ENCODE data around the gene GCNT2.

DNA sequence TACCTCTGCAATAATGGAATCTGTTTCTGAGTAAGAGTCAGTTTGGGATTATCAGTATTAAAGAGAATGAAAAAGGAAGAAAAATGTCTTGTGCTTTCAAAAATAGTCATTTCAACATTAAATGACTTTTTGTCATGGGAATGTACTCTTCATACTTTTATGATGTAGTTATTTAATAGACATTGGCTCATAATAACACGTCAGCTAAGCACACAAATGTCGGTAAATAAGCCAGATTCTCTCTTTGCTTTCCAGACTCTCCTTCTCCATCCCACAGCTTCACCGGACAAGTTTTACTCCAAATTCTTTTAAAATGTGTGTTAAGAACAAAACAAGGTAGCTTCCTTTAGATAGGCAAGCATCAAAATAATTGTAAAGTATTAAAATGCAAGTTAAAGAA lies 97.3 kb downstream of the GCNT2 start:
- no peak for TF ChIP-seq FOXK1 (CRISPR knock-in tag; IDR thresholded peaks at IDR 0.05)
- TF ChIP-seq SMAD3 (CRISPR knock-in tag; IDR thresholded peaks at IDR 0.05; ENCODE audit: borderline replicate concordance): no peak
